ENCODE measurements around the gene PDE4B.

The PDE4B gene

DNA sequence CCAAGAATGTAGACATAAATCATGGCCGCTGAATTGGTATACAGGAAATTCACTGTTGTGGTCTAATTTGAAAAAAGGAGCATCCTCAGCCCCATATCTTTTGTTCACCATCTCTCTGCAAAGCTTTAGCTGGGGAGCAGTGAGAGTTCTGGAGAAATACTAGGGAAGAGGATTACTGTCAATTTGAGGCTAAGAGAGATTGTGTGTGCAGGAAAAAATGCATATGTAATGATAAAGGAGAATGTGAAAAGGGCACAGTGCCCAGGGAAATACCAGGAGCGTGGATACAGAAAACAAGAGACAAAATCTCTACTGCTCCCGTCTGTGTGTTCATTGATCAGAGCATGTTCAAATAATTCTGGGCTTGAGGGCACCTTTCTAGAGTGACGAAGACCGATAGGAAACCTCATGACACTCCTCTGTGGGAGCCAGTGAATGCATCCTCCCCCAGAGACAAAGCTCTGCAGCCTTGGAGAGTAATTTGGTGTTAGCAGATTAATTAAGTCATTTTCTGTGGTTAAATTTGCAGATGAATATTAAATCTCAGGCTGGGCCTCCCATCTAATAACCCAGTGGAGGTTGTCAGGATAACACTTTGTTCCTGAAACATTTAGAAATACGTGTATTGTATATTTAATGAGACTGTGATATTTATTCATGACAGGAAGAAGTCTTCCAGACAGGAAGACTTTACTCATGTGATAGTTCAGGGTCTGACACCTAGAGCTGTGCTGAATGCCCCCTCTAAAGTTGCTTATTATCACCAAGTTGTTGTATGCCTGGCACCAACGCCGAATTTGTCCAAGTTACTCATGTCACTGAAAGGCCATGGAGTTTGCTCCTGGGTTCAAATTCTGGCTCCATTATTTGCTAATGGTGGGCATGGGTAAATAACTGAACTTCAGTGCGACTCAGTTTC, 453.9 kb downstream of the PDE4B start:
- no peaks in the 10 kb centered on the region for H3K79me2 ChIP-seq
- no peaks in the 10 kb centered on the region for H3K9me3 ChIP-seq (ENCODE audit: control insufficient read depth, low read length)
- TF ChIP-seq, protein P1, sequence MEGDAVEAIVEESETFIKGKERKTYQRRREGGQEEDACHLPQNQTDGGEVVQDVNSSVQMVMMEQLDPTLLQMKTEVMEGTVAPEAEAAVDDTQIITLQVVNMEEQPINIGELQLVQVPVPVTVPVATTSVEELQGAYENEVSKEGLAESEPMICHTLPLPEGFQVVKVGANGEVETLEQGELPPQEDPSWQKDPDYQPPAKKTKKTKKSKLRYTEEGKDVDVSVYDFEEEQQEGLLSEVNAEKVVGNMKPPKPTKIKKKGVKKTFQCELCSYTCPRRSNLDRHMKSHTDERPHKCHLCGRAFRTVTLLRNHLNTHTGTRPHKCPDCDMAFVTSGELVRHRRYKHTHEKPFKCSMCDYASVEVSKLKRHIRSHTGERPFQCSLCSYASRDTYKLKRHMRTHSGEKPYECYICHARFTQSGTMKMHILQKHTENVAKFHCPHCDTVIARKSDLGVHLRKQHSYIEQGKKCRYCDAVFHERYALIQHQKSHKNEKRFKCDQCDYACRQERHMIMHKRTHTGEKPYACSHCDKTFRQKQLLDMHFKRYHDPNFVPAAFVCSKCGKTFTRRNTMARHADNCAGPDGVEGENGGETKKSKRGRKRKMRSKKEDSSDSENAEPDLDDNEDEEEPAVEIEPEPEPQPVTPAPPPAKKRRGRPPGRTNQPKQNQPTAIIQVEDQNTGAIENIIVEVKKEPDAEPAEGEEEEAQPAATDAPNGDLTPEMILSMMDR (IDR thresholded peaks at IDR 0.05) = no peak
- H3K27ac ChIP-seq = no peak overlapping the region
- H3K36me3 ChIP-seq (ENCODE audit: control insufficient read depth, insufficient read depth, low read length) = no peaks in the 10 kb centered on the region
- H3K27me3 ChIP-seq (ENCODE audit: control insufficient read depth, insufficient read depth, low read length) = no peaks in the 10 kb centered on the region
- H3K9ac ChIP-seq = no peak overlapping the region
- no peak overlapping the region for H2AFZ ChIP-seq
- H3K4me1 ChIP-seq = no peaks in the 10 kb centered on the region
- no peak overlapping the region for H3K4me2 ChIP-seq (ENCODE audit: low read length)
- H3K4me3 ChIP-seq (ENCODE audit: low read depth, low read length) = no peak overlapping the region

DNA sequence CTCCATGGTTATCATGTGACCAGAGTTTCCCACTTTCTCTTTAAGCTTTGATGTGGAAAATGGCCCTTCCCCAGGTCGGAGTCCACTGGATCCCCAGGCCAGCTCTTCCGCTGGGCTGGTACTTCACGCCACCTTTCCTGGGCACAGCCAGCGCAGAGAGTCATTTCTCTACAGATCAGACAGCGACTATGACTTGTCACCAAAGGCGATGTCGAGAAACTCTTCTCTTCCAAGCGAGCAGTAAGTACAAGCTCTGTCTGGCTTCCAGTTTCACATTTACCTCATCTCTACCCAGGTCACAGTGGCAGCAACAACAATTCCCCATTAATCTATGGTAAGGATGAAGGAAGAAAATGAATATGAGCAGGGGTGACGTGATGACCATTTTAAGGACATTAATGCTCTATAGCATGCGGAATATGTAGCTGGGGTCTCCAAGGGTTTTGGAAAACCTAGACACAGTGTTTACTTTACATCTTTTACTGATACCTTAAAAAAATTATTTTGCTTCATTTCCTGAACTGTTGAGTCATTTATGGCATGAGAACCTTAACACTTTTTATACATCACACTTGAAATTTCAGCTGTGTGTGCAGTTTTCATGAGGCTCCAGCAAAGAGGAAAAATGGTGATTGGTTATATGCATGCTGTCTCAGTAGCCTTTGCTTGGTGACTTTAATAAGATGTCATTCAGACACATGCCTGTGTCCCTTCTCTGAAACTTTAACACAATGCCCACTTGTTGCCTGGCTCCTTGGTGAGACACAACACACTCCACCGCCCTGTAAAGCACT, 454.9 kb downstream of the PDE4B start:
- Histone ChIP-seq H3K4me1 (no peaks in the 10 kb centered on the region), H3K27ac (no peak overlapping the region)

DNA sequence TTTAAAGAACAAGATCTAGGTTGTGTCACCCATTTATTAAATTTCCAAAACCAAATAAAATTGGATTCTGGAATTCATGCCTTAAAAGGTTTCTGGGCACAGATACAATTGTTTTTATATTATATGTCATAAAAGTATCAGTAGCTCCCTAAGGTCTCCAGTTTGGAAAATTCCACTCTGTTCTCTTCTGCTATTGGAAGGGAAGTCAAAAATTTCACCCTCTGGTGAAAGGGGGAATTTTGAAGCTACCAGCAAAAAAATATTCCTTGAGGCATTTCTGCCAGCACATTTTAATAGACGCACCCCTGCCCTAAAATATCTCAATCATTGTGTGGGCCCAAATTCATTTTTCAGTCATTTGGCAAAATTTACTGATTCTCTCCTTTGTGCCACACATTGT, 455.6 kb downstream of the PDE4B start:
- H3K27ac ChIP-seq = no peak overlapping the region
- H3K27me3 ChIP-seq (ENCODE audit: control insufficient read depth, insufficient read depth, low read length) = no peaks in the 10 kb centered on the region

More for the DNA sequence above, 454.9 kb downstream of the PDE4B start:
- Histone ChIP-seq H3K27me3 (ENCODE audit: control insufficient read depth, insufficient read depth, low read length) (no peaks in the 10 kb centered on the region), H3K36me3 (ENCODE audit: control insufficient read depth, insufficient read depth, low read length) (no peaks in the 10 kb centered on the region), H3K4me2 (ENCODE audit: low read length) (no peak overlapping the region), H2AFZ (no peak overlapping the region), H3K9ac (no peak overlapping the region), H3K4me3 (ENCODE audit: low read depth, low read length) (no peak overlapping the region), H3K9me3 (ENCODE audit: control insufficient read depth, low read length) (no peaks in the 10 kb centered on the region), H3K79me2 (no peaks in the 10 kb centered on the region)
- TF ChIP-seq, protein P1 (IDR thresholded peaks at IDR 0.05) = no peak

DNA sequence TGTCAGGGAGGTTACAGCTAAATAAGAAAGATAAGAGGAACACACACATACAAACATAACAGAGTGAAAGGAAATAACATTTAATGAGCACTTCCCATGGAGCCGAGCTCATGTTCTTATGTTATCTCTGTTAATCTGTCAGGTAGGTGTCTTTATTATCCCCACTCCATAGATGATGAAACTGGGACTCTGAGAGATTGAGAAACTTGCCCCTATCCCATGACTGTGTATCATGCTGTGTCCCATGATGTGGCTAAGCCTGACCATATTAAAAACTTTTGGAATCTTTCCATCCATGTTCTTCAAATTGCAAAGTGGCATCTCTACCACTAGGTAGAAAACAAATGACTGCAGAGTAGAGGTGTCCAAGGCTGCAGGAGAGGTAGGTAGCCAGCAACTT, 456.1 kb downstream of the PDE4B start:
- Histone ChIP-seq H3K9me3 (ENCODE audit: control insufficient read depth, low read length) (no peaks in the 10 kb centered on the region), H2AFZ (no peak overlapping the region), H3K27me3 (ENCODE audit: control insufficient read depth, insufficient read depth, low read length) (no peaks in the 10 kb centered on the region), H3K4me1 (no peaks in the 10 kb centered on the region), H3K36me3 (ENCODE audit: control insufficient read depth, insufficient read depth, low read length) (no peaks in the 10 kb centered on the region), H3K9ac (no peak overlapping the region), H3K4me2 (ENCODE audit: low read length) (no peak overlapping the region), H3K79me2 (no peaks in the 10 kb centered on the region), H3K4me3 (ENCODE audit: low read depth, low read length) (no peak overlapping the region), H3K27ac (no peak overlapping the region)
- TF ChIP-seq, protein P1 (IDR thresholded peaks at IDR 0.05) = no peak

More for the DNA sequence above, 455.6 kb downstream of the PDE4B start:
- no peaks in the 10 kb centered on the region for H3K9me3 ChIP-seq (ENCODE audit: control insufficient read depth, low read length)
- no peak overlapping the region for H3K4me2 ChIP-seq (ENCODE audit: low read length)
- no peaks in the 10 kb centered on the region for H3K36me3 ChIP-seq (ENCODE audit: control insufficient read depth, insufficient read depth, low read length)
- H3K4me1 ChIP-seq = no peaks in the 10 kb centered on the region
- H3K4me3 ChIP-seq (ENCODE audit: low read depth, low read length) = no peak overlapping the region
- H3K9ac ChIP-seq = no peak overlapping the region
- H3K79me2 ChIP-seq = no peaks in the 10 kb centered on the region
- no peak overlapping the region for H2AFZ ChIP-seq
- TF ChIP-seq, protein P1 (IDR thresholded peaks at IDR 0.05) = no peak

Measured in parathyroid adenoma (tissue), 2 donors.